Measurements from ENCODE around the gene JAG2.

- TF ChIP-seq REST (IDR thresholded peaks at IDR 0.05; ENCODE audit: insufficient read depth in 1 of 2, low read depth in 2 of 2, low read length in 1 of 2): no peak
- no peak for TF ChIP-seq CTCF (IDR thresholded peaks at IDR 0.05)
- TF ChIP-seq POLR2AphosphoS5 (IDR thresholded peaks at IDR 0.05; ENCODE audit: low read depth, low read length): no peak
- no peak for TF ChIP-seq TCF7L2 (IDR thresholded peaks at IDR 0.05; ENCODE audit: low read depth, low read length)
- no peak for TF ChIP-seq SIN3A (IDR thresholded peaks at IDR 0.05; ENCODE audit: borderline replicate concordance, insufficient read depth, low read depth, low read length)
Measured at GRCh38 chr14:105152794-105153241, 15.8 kb downstream of the JAG2 start.

Measured in Panc1 (cell line).